ENCODE results near the gene DDX41.

DNA sequence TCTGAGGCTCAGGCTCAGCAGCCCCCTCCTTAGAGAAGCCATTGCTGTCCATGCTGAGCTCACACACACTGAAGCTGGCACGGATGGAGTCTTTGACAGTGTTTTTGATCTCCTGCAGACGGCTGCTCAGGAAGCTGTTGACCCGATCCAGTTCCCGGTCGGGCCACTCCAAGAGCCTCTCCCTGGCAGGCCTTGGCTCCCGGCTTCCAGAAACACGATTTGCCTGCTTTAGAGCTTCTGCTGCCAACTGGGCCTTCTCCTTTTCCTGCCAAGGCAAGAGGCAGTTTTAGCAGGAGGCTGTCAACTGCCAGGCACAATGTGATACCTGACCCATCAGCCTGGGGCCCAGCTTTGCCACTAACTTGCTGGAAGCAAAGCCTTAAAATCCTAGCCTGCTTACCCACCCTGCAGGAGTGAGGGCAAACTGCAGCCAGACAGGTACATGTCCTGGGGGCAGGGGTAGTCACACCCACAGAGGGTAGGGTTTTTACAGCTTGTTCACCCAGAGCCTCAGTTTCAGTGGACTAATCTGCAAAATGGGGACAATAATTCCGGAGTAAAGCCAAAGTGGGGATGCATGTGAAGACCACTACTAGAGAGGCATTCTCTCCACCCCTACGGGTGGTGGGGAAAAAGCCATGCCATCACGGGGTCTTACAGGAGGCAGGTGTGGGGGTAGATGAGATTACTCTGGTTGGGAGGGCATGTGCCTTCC is 8.3 kb upstream of the DDX41 start:
- TF ChIP-seq, protein P1, sequence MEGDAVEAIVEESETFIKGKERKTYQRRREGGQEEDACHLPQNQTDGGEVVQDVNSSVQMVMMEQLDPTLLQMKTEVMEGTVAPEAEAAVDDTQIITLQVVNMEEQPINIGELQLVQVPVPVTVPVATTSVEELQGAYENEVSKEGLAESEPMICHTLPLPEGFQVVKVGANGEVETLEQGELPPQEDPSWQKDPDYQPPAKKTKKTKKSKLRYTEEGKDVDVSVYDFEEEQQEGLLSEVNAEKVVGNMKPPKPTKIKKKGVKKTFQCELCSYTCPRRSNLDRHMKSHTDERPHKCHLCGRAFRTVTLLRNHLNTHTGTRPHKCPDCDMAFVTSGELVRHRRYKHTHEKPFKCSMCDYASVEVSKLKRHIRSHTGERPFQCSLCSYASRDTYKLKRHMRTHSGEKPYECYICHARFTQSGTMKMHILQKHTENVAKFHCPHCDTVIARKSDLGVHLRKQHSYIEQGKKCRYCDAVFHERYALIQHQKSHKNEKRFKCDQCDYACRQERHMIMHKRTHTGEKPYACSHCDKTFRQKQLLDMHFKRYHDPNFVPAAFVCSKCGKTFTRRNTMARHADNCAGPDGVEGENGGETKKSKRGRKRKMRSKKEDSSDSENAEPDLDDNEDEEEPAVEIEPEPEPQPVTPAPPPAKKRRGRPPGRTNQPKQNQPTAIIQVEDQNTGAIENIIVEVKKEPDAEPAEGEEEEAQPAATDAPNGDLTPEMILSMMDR (IDR thresholded peaks at IDR 0.05), result no peak
- no peak for TF ChIP-seq POLR2A (IDR thresholded peaks at IDR 0.05)
- no peak for TF ChIP-seq EP300 (IDR thresholded peaks at IDR 0.05; ENCODE audit: low read depth)
